ENCODE data around the gene CAMK2B.

The CAMK2B gene

DNA sequence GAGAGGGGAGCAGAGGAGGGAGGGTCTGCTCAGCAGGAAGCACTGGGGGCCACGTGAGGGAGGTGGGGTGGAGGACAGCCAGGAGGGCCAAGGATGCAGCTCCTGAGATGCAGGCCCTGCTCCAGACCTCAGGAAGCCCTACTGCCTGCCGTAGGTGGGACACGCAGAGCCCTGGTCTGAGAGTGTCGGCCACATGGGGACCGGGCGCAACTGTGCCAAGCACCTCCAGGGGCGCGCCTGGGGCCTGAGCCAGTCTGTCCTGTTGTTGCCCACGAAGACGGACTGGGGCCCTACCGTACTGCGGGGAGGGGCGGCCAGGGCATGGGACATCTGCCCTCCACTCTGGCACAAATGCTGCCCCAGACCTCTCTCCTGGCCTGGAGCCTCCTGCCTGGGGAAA, 93.0 kb downstream of the CAMK2B start:
- Histone ChIP-seq H3K9me2 (replicated peaks; ENCODE audit: low read depth, low read length) (no peaks in the 10 kb centered on the region), H4K20me1 (ENCODE audit: insufficient read depth, low read length, poor library complexity, severe bottlenecking) (no peaks in the 10 kb centered on the region), H3F3A (ENCODE audit: low read depth) (no peaks in the 10 kb centered on the region), H3K27me3 (ENCODE audit: insufficient read depth, low read length, poor library complexity, severe bottlenecking) (no peaks in the 10 kb centered on the region), H3K36me3 (ENCODE audit: insufficient read depth, low read length) (no peaks in the 10 kb centered on the region), H2AFZ (ENCODE audit: low read length) (no peak overlapping the region), H3K79me2 (ENCODE audit: insufficient read depth, low read length) (no peaks in the 10 kb centered on the region), H3K9ac (ENCODE audit: low read depth, low read length, poor library complexity, severe bottlenecking) (no peak overlapping the region), H3K4me1 (ENCODE audit: insufficient read depth, low read length, poor library complexity, severe bottlenecking) (no peaks in the 10 kb centered on the region), H3K9me3 (ENCODE audit: insufficient read depth, low read depth, low read length) (no peaks in the 10 kb centered on the region), H3K4me2 (ENCODE audit: low read depth, low read length, poor library complexity, severe bottlenecking) (no peak overlapping the region), H3K4me3 (ENCODE audit: low read length, poor library complexity, severe bottlenecking) (no peak overlapping the region)
- TF ChIP-seq EZH2phosphoT487 (IDR thresholded peaks at IDR 0.05; ENCODE audit: borderline replicate concordance): no peak
- TF ChIP-seq, protein P1, sequence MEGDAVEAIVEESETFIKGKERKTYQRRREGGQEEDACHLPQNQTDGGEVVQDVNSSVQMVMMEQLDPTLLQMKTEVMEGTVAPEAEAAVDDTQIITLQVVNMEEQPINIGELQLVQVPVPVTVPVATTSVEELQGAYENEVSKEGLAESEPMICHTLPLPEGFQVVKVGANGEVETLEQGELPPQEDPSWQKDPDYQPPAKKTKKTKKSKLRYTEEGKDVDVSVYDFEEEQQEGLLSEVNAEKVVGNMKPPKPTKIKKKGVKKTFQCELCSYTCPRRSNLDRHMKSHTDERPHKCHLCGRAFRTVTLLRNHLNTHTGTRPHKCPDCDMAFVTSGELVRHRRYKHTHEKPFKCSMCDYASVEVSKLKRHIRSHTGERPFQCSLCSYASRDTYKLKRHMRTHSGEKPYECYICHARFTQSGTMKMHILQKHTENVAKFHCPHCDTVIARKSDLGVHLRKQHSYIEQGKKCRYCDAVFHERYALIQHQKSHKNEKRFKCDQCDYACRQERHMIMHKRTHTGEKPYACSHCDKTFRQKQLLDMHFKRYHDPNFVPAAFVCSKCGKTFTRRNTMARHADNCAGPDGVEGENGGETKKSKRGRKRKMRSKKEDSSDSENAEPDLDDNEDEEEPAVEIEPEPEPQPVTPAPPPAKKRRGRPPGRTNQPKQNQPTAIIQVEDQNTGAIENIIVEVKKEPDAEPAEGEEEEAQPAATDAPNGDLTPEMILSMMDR (conservative IDR thresholded peaks at IDR 0.05; ENCODE audit: low read length): no peak

DNA sequence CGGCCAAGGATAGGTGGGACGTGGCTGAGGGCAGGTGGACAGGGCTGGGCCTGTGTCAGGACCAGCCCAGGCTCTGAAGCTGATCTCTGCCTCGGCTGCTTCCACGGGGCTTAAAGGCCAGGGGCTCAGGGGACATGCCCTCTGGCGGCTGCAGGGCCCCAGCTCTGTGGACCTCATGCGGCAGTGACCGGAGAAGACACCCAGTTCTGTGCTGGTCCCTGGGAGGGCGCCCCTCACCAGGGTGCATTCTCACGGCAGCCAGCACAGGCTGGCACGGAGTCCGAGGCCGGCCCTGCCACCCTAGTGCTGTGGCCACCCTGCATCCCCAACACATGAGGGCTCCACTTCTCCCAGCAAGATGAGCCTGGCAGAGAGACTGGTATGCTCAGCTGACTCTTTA, 94.3 kb downstream of the CAMK2B start:
- no peaks in the 10 kb centered on the region for H3K9me3 ChIP-seq (ENCODE audit: insufficient read depth, low read depth, low read length)
- TF ChIP-seq, protein P1 (conservative IDR thresholded peaks at IDR 0.05; ENCODE audit: low read length): no peak
- TF ChIP-seq EZH2phosphoT487 (IDR thresholded peaks at IDR 0.05; ENCODE audit: borderline replicate concordance): no peak
- no peak overlapping the region for H3K4me3 ChIP-seq (ENCODE audit: low read length, poor library complexity, severe bottlenecking)
- H3K9ac ChIP-seq (ENCODE audit: low read depth, low read length, poor library complexity, severe bottlenecking): no peak overlapping the region
- H3K9me2 ChIP-seq (replicated peaks; ENCODE audit: low read depth, low read length): no peaks in the 10 kb centered on the region
- H3K4me2 ChIP-seq (ENCODE audit: low read depth, low read length, poor library complexity, severe bottlenecking): no peak overlapping the region
- H3K4me1 ChIP-seq (ENCODE audit: insufficient read depth, low read length, poor library complexity, severe bottlenecking): no peaks in the 10 kb centered on the region
- H3K27me3 ChIP-seq (ENCODE audit: insufficient read depth, low read length, poor library complexity, severe bottlenecking): no peaks in the 10 kb centered on the region
- H4K20me1 ChIP-seq (ENCODE audit: insufficient read depth, low read length, poor library complexity, severe bottlenecking): no peaks in the 10 kb centered on the region
- H3K36me3 ChIP-seq (ENCODE audit: insufficient read depth, low read length): no peaks in the 10 kb centered on the region
- H3F3A ChIP-seq (ENCODE audit: low read depth): no peaks in the 10 kb centered on the region
- no peak overlapping the region for H2AFZ ChIP-seq (ENCODE audit: low read length)
- H3K79me2 ChIP-seq (ENCODE audit: insufficient read depth, low read length): no peaks in the 10 kb centered on the region

DNA sequence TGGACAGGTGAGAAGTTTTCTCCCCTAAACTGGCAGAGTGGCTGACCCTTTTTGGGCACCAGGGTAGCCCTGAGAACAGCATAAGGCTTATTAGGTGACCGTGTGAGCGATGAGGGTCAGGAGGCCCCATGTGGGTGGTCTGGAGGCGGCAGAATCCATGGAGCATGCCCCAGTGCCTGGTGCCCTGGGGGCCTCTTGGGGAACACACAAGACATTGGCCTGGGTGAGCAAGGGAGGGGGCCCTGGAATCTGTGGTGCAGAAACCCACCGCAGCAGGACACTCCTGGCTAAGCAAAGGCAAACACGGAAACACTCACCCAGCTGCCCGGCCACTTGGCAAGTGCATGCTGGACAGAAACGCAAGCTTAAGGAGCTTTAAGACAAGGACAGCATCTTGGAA, 95.1 kb downstream of the CAMK2B start:
- H4K20me1 ChIP-seq (ENCODE audit: insufficient read depth, low read length, poor library complexity, severe bottlenecking): no peaks in the 10 kb centered on the region
- no peaks in the 10 kb centered on the region for H3K9me2 ChIP-seq (replicated peaks; ENCODE audit: low read depth, low read length)
- H3K27me3 ChIP-seq (ENCODE audit: insufficient read depth, low read length, poor library complexity, severe bottlenecking): no peaks in the 10 kb centered on the region

More for the DNA sequence above, 95.1 kb downstream of the CAMK2B start:
- H2AFZ ChIP-seq (ENCODE audit: low read length): no peak overlapping the region
- H3K9ac ChIP-seq (ENCODE audit: low read depth, low read length, poor library complexity, severe bottlenecking): no peak overlapping the region
- H3K79me2 ChIP-seq (ENCODE audit: insufficient read depth, low read length): no peaks in the 10 kb centered on the region
- H3K4me3 ChIP-seq (ENCODE audit: low read length, poor library complexity, severe bottlenecking): no peak overlapping the region
- no peaks in the 10 kb centered on the region for H3K36me3 ChIP-seq (ENCODE audit: insufficient read depth, low read length)
- H3K9me3 ChIP-seq (ENCODE audit: insufficient read depth, low read depth, low read length): no peaks in the 10 kb centered on the region
- no peaks in the 10 kb centered on the region for H3F3A ChIP-seq (ENCODE audit: low read depth)
- TF ChIP-seq EZH2phosphoT487 (IDR thresholded peaks at IDR 0.05; ENCODE audit: borderline replicate concordance): no peak
- TF ChIP-seq, protein P1 (conservative IDR thresholded peaks at IDR 0.05; ENCODE audit: low read length): no peak
- no peaks in the 10 kb centered on the region for H3K4me1 ChIP-seq (ENCODE audit: insufficient read depth, low read length, poor library complexity, severe bottlenecking)
- H3K4me2 ChIP-seq (ENCODE audit: low read depth, low read length, poor library complexity, severe bottlenecking): no peak overlapping the region

All from Loucy (cell line).